Right atrium auricular region (tissue), 2 donors: Measurements from ENCODE around the gene PSAT1. TPM values are rescaled to one million over a fixed set of nuclear protein-coding genes. Genes with fewer than 3 reads are reported as not detected.

Source experiments
- DNase-seq: peaks from one replicate; pipeline ENCODE4 v3.0.0-alpha.2; 2019; ENCODE audit warnings: low spot score
- H3K27ac ChIP-seq, 2 donors: fragments of 200-600 bp; sonication (generic); 1 replicate in 1 of 2; 2 replicates in 1 of 2; pipeline ENCODE4 v1.5.1; 2016 to 2019
- H3K27me3 ChIP-seq, 2 donors: fragments of 200-600 bp; sonication (generic); one replicate each; pipeline versions ENCODE4 v1.5.1 to v1.6.0; 2017 to 2019
- H3K36me3 ChIP-seq: fragments of 200-600 bp; sonication (generic); one replicate; pipeline ENCODE4 v1.5.1; 2016
- H3K4me1 ChIP-seq, 2 donors: fragments of 200-600 bp; sonication (generic); one replicate each; pipeline versions ENCODE4 v1.5.1 to v1.6.0; 2017 to 2019
- H3K4me3 ChIP-seq, 2 donors: fragments of 200-600 bp; sonication (generic); 1 replicate in 1 of 2; 2 replicates in 1 of 2; pipeline ENCODE4 v1.5.1; 2017 to 2019; ENCODE audit warnings: mild to moderate bottlenecking in 1 of 2, moderate library complexity in 1 of 2
- H3K9me3 ChIP-seq, 2 donors: fragments of 200-600 bp; sonication (generic); one replicate each; pipeline ENCODE4 v1.5.1; 2019
- total RNA-seq, 2 donors: library from RNA; depleted of rRNA; stranded (reverse); fragments of >200 nt; gene quantifications; one replicate each; pipeline ENCODE4 v1.1.0, GENCODE V29; 2016
- TF ChIP-seq, protein P1 (sequence below), 2 donors: fragments of 200-600 bp; sonication (generic); IDR thresholded peaks; one replicate each; pipeline ENCODE4 v1.5.1; 2019; ENCODE audit warnings: antibody characterized with exemption in 2 of 2

PSAT1 gene
- total RNA-seq, 2 donors from 2014 or later = 0.31 to 0.78 TPM

DNA sequence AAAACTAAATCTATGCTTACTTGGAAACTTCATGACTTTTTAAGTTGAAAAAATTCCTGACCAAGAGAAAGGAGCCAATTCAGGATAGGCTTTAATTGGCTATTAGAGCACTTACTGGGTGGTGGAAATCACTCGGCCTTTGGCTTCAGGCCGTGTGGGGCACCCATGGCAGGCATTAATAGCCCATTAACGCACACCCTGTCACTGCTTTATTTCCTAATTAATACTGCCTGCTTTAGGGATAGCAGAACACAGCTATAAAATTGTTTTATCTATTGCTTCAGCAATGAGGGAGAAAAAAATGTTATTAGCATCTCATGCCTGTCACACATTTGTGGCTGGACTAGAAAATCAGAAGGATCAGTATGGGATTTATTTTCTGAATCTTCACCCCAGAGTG lies 58.1 kb downstream of the PSAT1 start:
- H3K27me3 ChIP-seq = no peaks in the 10 kb centered on the region
- H3K4me1 ChIP-seq = no peaks in the 10 kb centered on the region
- no peak for DNase-seq
- H3K36me3 ChIP-seq = no peaks in the 10 kb centered on the region
- no peaks in the 10 kb centered on the region for H3K9me3 ChIP-seq
- TF ChIP-seq, protein P1, sequence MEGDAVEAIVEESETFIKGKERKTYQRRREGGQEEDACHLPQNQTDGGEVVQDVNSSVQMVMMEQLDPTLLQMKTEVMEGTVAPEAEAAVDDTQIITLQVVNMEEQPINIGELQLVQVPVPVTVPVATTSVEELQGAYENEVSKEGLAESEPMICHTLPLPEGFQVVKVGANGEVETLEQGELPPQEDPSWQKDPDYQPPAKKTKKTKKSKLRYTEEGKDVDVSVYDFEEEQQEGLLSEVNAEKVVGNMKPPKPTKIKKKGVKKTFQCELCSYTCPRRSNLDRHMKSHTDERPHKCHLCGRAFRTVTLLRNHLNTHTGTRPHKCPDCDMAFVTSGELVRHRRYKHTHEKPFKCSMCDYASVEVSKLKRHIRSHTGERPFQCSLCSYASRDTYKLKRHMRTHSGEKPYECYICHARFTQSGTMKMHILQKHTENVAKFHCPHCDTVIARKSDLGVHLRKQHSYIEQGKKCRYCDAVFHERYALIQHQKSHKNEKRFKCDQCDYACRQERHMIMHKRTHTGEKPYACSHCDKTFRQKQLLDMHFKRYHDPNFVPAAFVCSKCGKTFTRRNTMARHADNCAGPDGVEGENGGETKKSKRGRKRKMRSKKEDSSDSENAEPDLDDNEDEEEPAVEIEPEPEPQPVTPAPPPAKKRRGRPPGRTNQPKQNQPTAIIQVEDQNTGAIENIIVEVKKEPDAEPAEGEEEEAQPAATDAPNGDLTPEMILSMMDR (IDR thresholded peaks at IDR 0.05) = no peak
- H3K27ac ChIP-seq = no peak overlapping the region
- no peak overlapping the region for H3K4me3 ChIP-seq

DNA sequence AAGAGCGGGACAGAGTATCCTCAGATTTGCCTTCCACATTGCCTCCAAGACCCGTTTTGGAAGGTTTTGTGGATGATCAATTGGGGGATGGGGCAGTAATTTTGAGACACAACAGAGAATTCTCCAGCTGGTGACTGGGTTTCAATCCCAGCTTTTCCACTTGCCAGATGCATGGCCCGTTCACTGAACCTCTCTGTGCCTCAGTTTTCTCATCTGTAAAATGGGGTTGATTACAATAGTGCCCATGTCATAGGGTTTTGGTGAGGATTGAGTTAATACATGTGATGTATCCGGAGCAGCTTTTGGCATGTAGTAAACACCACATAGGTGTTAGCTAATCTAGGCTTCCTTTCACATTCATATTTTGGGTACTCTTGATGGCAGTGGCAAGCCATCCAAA lies 59.7 kb downstream of the PSAT1 start:
- H3K27ac ChIP-seq = no peak overlapping the region
- DNase-seq = no peak
- no peaks in the 10 kb centered on the region for H3K4me1 ChIP-seq
- TF ChIP-seq, protein P1 (IDR thresholded peaks at IDR 0.05) = no peak
- H3K27me3 ChIP-seq = no peaks in the 10 kb centered on the region
- H3K36me3 ChIP-seq = no peaks in the 10 kb centered on the region
- no peaks in the 10 kb centered on the region for H3K9me3 ChIP-seq
- no peak overlapping the region for H3K4me3 ChIP-seq

DNA sequence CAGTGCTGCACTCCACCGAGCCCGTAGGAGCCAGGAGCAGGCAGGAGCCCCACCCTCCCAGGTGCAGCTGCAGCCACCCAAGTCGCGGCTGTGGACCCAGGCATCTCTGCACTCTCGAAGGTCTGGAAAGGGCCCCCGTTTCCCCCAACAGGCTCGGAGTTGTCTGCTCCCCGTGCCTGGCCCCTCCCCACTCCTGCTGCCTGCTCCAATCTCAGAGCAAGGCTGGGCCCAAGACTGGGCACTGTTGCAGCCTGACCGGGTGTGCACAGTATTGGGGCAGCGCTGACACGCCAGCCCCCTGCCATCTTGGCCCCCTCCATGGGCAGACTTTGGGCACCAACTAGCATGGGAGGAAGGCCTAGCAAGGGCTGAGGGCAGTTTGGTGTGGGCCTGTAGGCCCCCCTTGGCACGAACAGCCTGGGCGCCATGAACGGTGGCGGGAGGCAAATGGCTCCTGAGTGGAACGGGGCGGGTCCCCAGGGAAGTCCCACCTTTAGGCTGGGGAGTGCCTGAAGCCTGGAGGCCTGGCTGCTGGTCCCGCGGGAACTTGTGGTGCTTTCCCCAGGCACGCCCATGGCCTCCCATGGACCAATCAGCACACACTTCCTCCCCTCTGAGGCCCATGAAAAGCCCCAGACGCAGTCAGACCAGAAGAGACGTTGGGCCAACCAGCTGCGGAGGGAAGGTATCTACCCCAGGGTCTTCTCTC lies 60.4 kb downstream of the PSAT1 start:
- DNase-seq = no peak
- H3K36me3 ChIP-seq = no peaks in the 10 kb centered on the region
- H3K27ac ChIP-seq = no peak overlapping the region
- H3K4me1 ChIP-seq = no peaks in the 10 kb centered on the region
- H3K9me3 ChIP-seq = no peaks in the 10 kb centered on the region
- no peak overlapping the region for H3K4me3 ChIP-seq
- no peaks in the 10 kb centered on the region for H3K27me3 ChIP-seq
- TF ChIP-seq, protein P1 (IDR thresholded peaks at IDR 0.05) = no peak

DNA sequence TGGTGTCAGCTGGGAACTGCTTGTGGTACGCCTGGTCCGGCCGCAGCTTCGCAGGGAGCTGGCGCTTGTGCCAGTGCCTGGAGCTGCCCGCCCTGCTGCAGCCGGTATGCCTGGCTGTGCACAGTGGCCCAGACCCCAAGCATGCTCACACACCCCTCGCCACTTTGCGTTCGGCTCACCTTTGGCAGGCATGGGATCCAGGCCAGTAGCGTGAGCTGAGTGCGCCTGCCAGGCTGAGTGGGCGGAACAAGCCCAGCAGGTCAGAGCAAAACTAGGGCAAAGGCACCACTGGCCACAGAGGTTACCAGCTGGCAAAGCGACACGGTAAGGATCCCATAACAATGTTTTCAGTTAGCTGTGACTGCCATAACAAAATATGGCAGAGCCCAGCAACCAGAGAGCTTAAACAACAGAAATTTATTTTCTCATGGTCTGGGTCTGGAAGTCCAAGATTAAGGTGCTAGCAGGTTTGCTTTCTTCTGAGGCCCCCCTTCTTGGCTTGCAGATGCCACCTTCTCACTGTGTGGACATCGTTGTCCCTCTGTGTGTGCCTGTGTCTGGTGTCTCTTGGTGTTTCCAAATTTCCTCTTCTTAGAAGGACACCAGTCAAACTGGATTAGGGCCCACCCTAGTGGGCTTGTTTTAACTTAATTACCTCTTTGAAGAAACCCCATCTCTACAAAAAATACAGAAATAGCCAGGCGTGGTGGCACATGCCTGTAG lies 61.6 kb downstream of the PSAT1 start:
- H3K4me3 ChIP-seq = no peak overlapping the region
- TF ChIP-seq, protein P1 (IDR thresholded peaks at IDR 0.05) = no peak
- no peak for DNase-seq
- no peaks in the 10 kb centered on the region for H3K27me3 ChIP-seq
- H3K9me3 ChIP-seq = no peaks in the 10 kb centered on the region
- no peak overlapping the region for H3K27ac ChIP-seq
- no peaks in the 10 kb centered on the region for H3K36me3 ChIP-seq
- H3K4me1 ChIP-seq = no peaks in the 10 kb centered on the region

DNA sequence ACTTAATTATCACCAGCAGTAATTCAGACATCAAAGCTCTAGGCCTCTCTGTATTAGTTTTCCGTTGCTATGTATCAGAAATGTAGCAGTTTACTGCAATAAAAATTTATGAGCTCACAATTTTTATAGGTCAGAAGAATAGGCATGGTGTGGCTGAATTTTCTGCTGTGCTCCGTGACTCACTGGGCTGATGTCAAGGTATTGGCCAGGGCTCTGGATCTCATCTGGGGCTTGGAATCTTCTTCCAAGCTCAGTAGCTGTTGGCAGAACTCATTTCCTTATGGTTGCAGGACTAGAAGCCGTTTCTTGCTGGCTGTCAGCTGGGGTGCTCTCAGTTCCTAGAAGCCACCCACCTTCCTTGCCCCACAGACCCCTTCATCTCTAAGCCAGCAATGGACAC lies 66.3 kb downstream of the PSAT1 start:
- Histone ChIP-seq H3K4me1 (no peaks in the 10 kb centered on the region), H3K27me3 (no peaks in the 10 kb centered on the region), H3K36me3 (no peaks in the 10 kb centered on the region), H3K9me3 (no peaks in the 10 kb centered on the region), H3K27ac (no peak overlapping the region), H3K4me3 (no peak overlapping the region)
- TF ChIP-seq, protein P1 (IDR thresholded peaks at IDR 0.05) = no peak
- DNase-seq = no peak
